H9 (cell line): ENCODE measurements around the gene UGT1A8. TPM values are rescaled to one million over a fixed set of nuclear protein-coding genes. Genes with fewer than 3 reads are reported as not detected.

Experiments used
- DNase-seq: peaks from one replicate; pipeline ENCODE4 v3.0.0-alpha.2; 2017
- H2AFZ ChIP-seq: one replicate; pipeline ENCODE4 v1.6.1; 2013; ENCODE audit warnings: mild to moderate bottlenecking, low read length, control low read depth, moderate library complexity
- H2AK5ac ChIP-seq: 2 replicates; pipeline ENCODE4 v1.6.1; 2013; ENCODE audit warnings: low read length, control low read depth, mixed read lengths; ENCODE audit not compliant: insufficient read length
- H2BK120ac ChIP-seq: one replicate; pipeline ENCODE4 v1.6.1; 2013; ENCODE audit warnings: low read depth, mild to moderate bottlenecking, low read length, control low read depth, inconsistent platforms; ENCODE audit not compliant: poor library complexity, severe bottlenecking
- H2BK12ac ChIP-seq: 2 replicates; pipeline ENCODE4 v1.6.1; 2013; ENCODE audit warnings: low read length, control low read depth, mixed read lengths, low read depth; ENCODE audit not compliant: insufficient read length
- H2BK15ac ChIP-seq: 2 replicates; pipeline ENCODE4 v1.6.1; 2013; ENCODE audit warnings: low read depth, low read length, control low read depth
- H2BK20ac ChIP-seq: one replicate; pipeline ENCODE4 v1.6.1; 2013; ENCODE audit warnings: low read depth, mild to moderate bottlenecking, low read length, control low read depth, inconsistent platforms; ENCODE audit not compliant: poor library complexity, severe bottlenecking
- H2BK5ac ChIP-seq: 2 replicates; pipeline ENCODE4 v1.6.1; 2013; ENCODE audit warnings: low read length, control low read depth, mixed read lengths; ENCODE audit not compliant: insufficient read length
- H3K14ac ChIP-seq: 2 replicates; pipeline ENCODE4 v1.6.1; 2013; ENCODE audit warnings: low read length, control low read depth; ENCODE audit not compliant: insufficient read depth
- H3K18ac ChIP-seq: 2 replicates; pipeline ENCODE4 v1.6.1; 2013; ENCODE audit warnings: low read depth, mild to moderate bottlenecking, mixed read lengths, low read length, control low read depth; ENCODE audit not compliant: insufficient read length
- H3K23ac ChIP-seq: 2 replicates; pipeline ENCODE4 v1.6.1; 2013; ENCODE audit warnings: low read length, control low read depth, mixed read lengths, low read depth; ENCODE audit not compliant: insufficient read length
- H3K23me2 ChIP-seq: 2 replicates; pipeline ENCODE4 v1.6.1; 2013; ENCODE audit warnings: low read depth, mild to moderate bottlenecking, mixed read lengths, low read length, control low read depth; ENCODE audit not compliant: insufficient read length, poor library complexity, severe bottlenecking
- H3K27ac ChIP-seq: 2 replicates; pipeline ENCODE4 v1.5.1; 2013; ENCODE audit warnings: low read length, control low read depth, mixed read lengths, low read depth; ENCODE audit not compliant: insufficient read length
- H3K27me3 ChIP-seq: 2 replicates; pipeline ENCODE4 v1.6.1; 2013; ENCODE audit warnings: low read length, control low read depth, inconsistent platforms; ENCODE audit not compliant: insufficient read depth
- H3K4ac ChIP-seq: 2 replicates; pipeline ENCODE4 v1.6.1; 2013; ENCODE audit warnings: low read depth, mild to moderate bottlenecking, control low read depth, inconsistent platforms, low read length, moderate library complexity
- H3K4me1 ChIP-seq: 2 replicates; pipeline ENCODE4 v1.6.1; 2013; ENCODE audit warnings: low read length, control low read depth, inconsistent platforms; ENCODE audit not compliant: insufficient read depth
- H3K4me2 ChIP-seq: 2 replicates; pipeline ENCODE4 v1.6.1; 2013; ENCODE audit warnings: low read length, control low read depth, mixed read lengths; ENCODE audit not compliant: insufficient read length, insufficient read depth
- H3K56ac ChIP-seq: 2 replicates; pipeline ENCODE4 v1.6.1; 2013; ENCODE audit warnings: low read depth, mild to moderate bottlenecking, mixed read lengths, low read length, control low read depth; ENCODE audit not compliant: insufficient read length
- H3K79me1 ChIP-seq: 2 replicates; pipeline ENCODE4 v1.6.1; 2013; ENCODE audit warnings: low read depth, mild to moderate bottlenecking, moderate library complexity, low read length, control low read depth, inconsistent platforms; ENCODE audit not compliant: insufficient read depth, poor library complexity, severe bottlenecking
- H3K79me2 ChIP-seq: 2 replicates; pipeline ENCODE4 v1.6.1; 2013; ENCODE audit warnings: low read length, control low read depth, inconsistent platforms; ENCODE audit not compliant: insufficient read depth
- H3K9ac ChIP-seq: 2 replicates; pipeline ENCODE4 v1.6.1; 2013; ENCODE audit warnings: low read length, control low read depth, mixed read lengths; ENCODE audit not compliant: insufficient read length; ENCODE audit errors: extremely low read depth
- H3K9me3 ChIP-seq: one replicate; pipeline ENCODE4 v1.6.1; 2013; ENCODE audit warnings: low read depth, low read length, inconsistent platforms; ENCODE audit not compliant: control insufficient read depth
- H3T11ph ChIP-seq: one replicate; pipeline ENCODE4 v1.6.1; 2013; ENCODE audit warnings: mild to moderate bottlenecking, low read length, control low read depth, inconsistent platforms
- H4K20me1 ChIP-seq: one replicate; pipeline ENCODE4 v1.6.1; 2013; ENCODE audit not compliant: control insufficient read depth, insufficient read length, insufficient read depth
- H4K5ac ChIP-seq: 2 replicates; pipeline ENCODE4 v1.6.1; 2013; ENCODE audit warnings: low read depth, mild to moderate bottlenecking, mixed read lengths, low read length, control low read depth; ENCODE audit not compliant: insufficient read length
- H4K8ac ChIP-seq: replicated peaks from 2 replicates; pipeline ENCODE4 v1.6.1; 2013; ENCODE audit warnings: low read length, control low read depth, mixed read lengths, low read depth; ENCODE audit not compliant: insufficient read length
- H4K91ac ChIP-seq: 2 replicates; pipeline ENCODE4 v1.6.1; 2013; ENCODE audit warnings: low read depth, mild to moderate bottlenecking, moderate library complexity, mixed read lengths, low read length, control low read depth; ENCODE audit not compliant: insufficient read length
- H3K27ac Mint-ChIP-seq, 3 experiments: 2 replicates in 2 of 3; 3 replicates in 1 of 3; pipeline ENCODE4 v1.8.0; 2020 to 2021; ENCODE audit warnings: mixed read lengths in 3 of 3, mild to moderate bottlenecking in 1 of 3, moderate library complexity in 1 of 3
- H3K27me3 Mint-ChIP-seq: 2 replicates; pipeline ENCODE4 v1.8.0; 2021; ENCODE audit warnings: low read depth, mild to moderate bottlenecking, moderate library complexity, mixed read lengths
- H3K36me3 Mint-ChIP-seq, 3 experiments: 2 replicates in 2 of 3; 3 replicates in 1 of 3; pipeline ENCODE4 v1.8.0; 2020 to 2021; ENCODE audit warnings: low read depth in 3 of 3, mixed read lengths in 3 of 3; ENCODE audit not compliant: insufficient read depth in 1 of 3
- H3K4me1 Mint-ChIP-seq, 2 experiments: 2 replicates each; pipeline ENCODE4 v1.8.0; 2020; ENCODE audit warnings: mixed read lengths in 2 of 2
- H3K4me3 Mint-ChIP-seq, 2 experiments: 2 replicates in 1 of 2; 3 replicates in 1 of 2; pipeline ENCODE4 v1.8.0; 2020 to 2021; ENCODE audit warnings: mild to moderate bottlenecking in 2 of 2, mixed read lengths in 2 of 2, moderate library complexity in 1 of 2
- H3K9me3 Mint-ChIP-seq, 2 experiments: 2 replicates in 1 of 2; 3 replicates in 1 of 2; pipeline ENCODE4 v1.8.0; 2020; ENCODE audit warnings: mild to moderate bottlenecking in 2 of 2, mixed read lengths in 2 of 2, moderate library complexity in 1 of 2
- CTCF ChIP-seq: fragments of 200-600 bp; sonication (generic); conservative IDR thresholded peaks from 3 replicates; pipeline ENCODE4 v1.8.0; 2021; ENCODE audit warnings: antibody characterized with exemption, mild to moderate bottlenecking
- WGBS: extraction: QIAGEN DNeasy Blood & Tissue Kit; methylation state at CpG from one replicate; pipeline ENCODE4 v1.1.7; 2013; ENCODE audit warnings: missing lambda C conversion rate, low lambda C conversion rate, mixed read lengths; ENCODE audit not compliant: insufficient read length; ENCODE audit errors: extremely low coverage; 5-methylcytosine and 5-hydroxymethylcytosine counted together
- total RNA-seq: library from RNA; stranded (reverse); gene quantifications from 2 replicates; pipeline ENCODE4 v1.2.1, GENCODE V29; 2021

UGT1A8 gene
- total RNA-seq, 1 experiment from 2014 or later = not detected

GRCh38 chr2:233603520-233603919, 13.9 kb upstream of the UGT1A8 start:
- Mint-ChIP-seq H3K27ac (no peak overlapping the region), H3K36me3 (no peaks in the 10 kb centered on the region; a peak in 2 of 7 replicates), H3K27me3 (peaks cover 2% of the 10 kb centered on the region), H3K9me3 (peaks cover 6 to 8% of the 10 kb centered on the region in 2 experiments; a peak in 4 of 5 replicates), H3K4me1 (no peaks in the 10 kb centered on the region), H3K4me3 (no peak overlapping the region)
- H3K27me3 ChIP-seq = no peaks in the 10 kb centered on the region
- H3K23ac ChIP-seq = no peak overlapping the region
- no peak overlapping the region for H3K9ac ChIP-seq
- no peaks in the 10 kb centered on the region for H4K20me1 ChIP-seq
- no peak for TF ChIP-seq CTCF
- DNase-seq = no peak
- no peak overlapping the region for H3K27ac ChIP-seq
- no peaks in the 10 kb centered on the region for H3K23me2 ChIP-seq
- no peak overlapping the region for H4K91ac ChIP-seq
- H4K5ac ChIP-seq = no peak overlapping the region
- H2BK120ac ChIP-seq = no peak overlapping the region
- H3K14ac ChIP-seq = no peak overlapping the region
- no peaks in the 10 kb centered on the region for H3K4me1 ChIP-seq
- H2AK5ac ChIP-seq = no peak overlapping the region
- H2BK20ac ChIP-seq = no peak overlapping the region
- no peaks in the 10 kb centered on the region for H3K9me3 ChIP-seq
- no peak overlapping the region for H3K18ac ChIP-seq
- H3K4me2 ChIP-seq = no peak overlapping the region
- no peak overlapping the region for H2BK12ac ChIP-seq
- H3K79me2 ChIP-seq = no peaks in the 10 kb centered on the region
- no peak overlapping the region for H3K4ac ChIP-seq
- no peak overlapping the region for H2AFZ ChIP-seq
- no peaks in the 10 kb centered on the region for H3K79me1 ChIP-seq
- H2BK5ac ChIP-seq = no peak overlapping the region
- no peak overlapping the region for H2BK15ac ChIP-seq
- WGBS = no CpG with 5 or more reads among the region's 4 CpGs
- H3K56ac ChIP-seq = no peak overlapping the region
- no peak overlapping the region for H3T11ph ChIP-seq
- H4K8ac ChIP-seq = no peak overlapping the region
